SK-N-SH (cell line): Measurements from ENCODE around the gene ZNF879. TPM values are rescaled to one million over a fixed set of nuclear protein-coding genes. Genes with fewer than 3 reads are reported as not detected.

Experiments
- CTCF ChIA-PET: fragments of 300-600, 350-600 bp; formaldehyde crosslinking; extraction: SDS; loops from one replicate; lab custom pipeline; 2021; lab: Yijun Ruan, JAX
- POLR2A ChIA-PET: fragments of 350-600 bp; sonication (Branson Sonifier 250); formaldehyde crosslinking; extraction: SDS; loops from one replicate; lab custom pipeline; 2020; ENCODE audit warnings: antibody characterized with exemption, inconsistent platforms; lab: Yijun Ruan, JAX
- DNase-seq: peaks from one replicate; pipeline ENCODE4 v3.0.0; 2012
- H2AFZ ChIP-seq: fragments of 200-600 bp; sonication (generic); 2 replicates; pipeline ENCODE4 v1.8.1; 2016; ENCODE audit warnings: antibody characterized with exemption, mild to moderate bottlenecking, low read depth
- H3F3A ChIP-seq: fragments of 200-600 bp; sonication (generic); replicated peaks from 2 replicates; pipeline ENCODE3; 2016; ENCODE audit warnings: antibody characterized with exemption, mild to moderate bottlenecking; ENCODE audit not compliant: insufficient read depth
- H3K27ac ChIP-seq, 2 experiments: fragments of 200-500 bp in 1 of 2; fragments of 200-600 bp in 1 of 2; sonication (Bioruptor generic) in 1 of 2; sonication (generic), shearing (Covaris generic) in 1 of 2; 2 replicates each; pipeline versions ENCODE4 v1.5.1 to v1.6.1; 2014 to 2016; ENCODE audit warnings: low read depth in 2 of 2, inconsistent platforms in 1 of 2, low read length in 1 of 2, mild to moderate bottlenecking in 1 of 2, mixed read lengths in 1 of 2
- H3K27me3 ChIP-seq: fragments of 200-600 bp; sonication (generic), shearing (Covaris generic); 2 replicates; pipeline ENCODE4 v1.6.1; 2016; ENCODE audit warnings: mixed run types; ENCODE audit not compliant: insufficient read depth
- H3K36me3 ChIP-seq, 2 experiments: fragments of 200-500 bp in 1 of 2; fragments of 200-600 bp in 1 of 2; sonication (Bioruptor generic) in 1 of 2; sonication (generic) in 1 of 2; replicated peaks in 1 of 2; 2 replicates each; pipeline versions ENCODE3 to v1.5.1; 2014 to 2016; ENCODE audit warnings: low read length in 1 of 2, mild to moderate bottlenecking in 1 of 2; ENCODE audit not compliant: insufficient read depth in 2 of 2, control insufficient read depth in 1 of 2
- H3K4me1 ChIP-seq, 2 experiments: fragments of 200-500 bp in 1 of 2; fragments of 200-600 bp in 1 of 2; sonication (Bioruptor generic) in 1 of 2; sonication (generic), shearing (Covaris generic) in 1 of 2; 2 replicates each; pipeline versions ENCODE4 v1.5.1 to v1.6.1; 2014 to 2016; ENCODE audit warnings: low read depth in 1 of 2, low read length in 1 of 2, mixed run types in 1 of 2; ENCODE audit not compliant: insufficient read depth in 2 of 2, control insufficient read depth in 1 of 2
- H3K4me2 ChIP-seq: fragments of 200-600 bp; sonication (generic), shearing (Covaris generic); 2 replicates; pipeline ENCODE4 v1.6.1; 2017; ENCODE audit warnings: mixed run types
- H3K4me3 ChIP-seq, 2 experiments: fragments of 200-500 bp in 1 of 2; fragments of 200-600 bp in 1 of 2; sonication (Bioruptor generic) in 1 of 2; sonication (generic), shearing (Covaris generic) in 1 of 2; 2 replicates each; pipeline versions ENCODE4 v1.5.1 to v1.8.1; 2014 to 2016; ENCODE audit warnings: low read depth in 2 of 2, inconsistent platforms in 1 of 2, low read length in 1 of 2, mild to moderate bottlenecking in 1 of 2, mixed read lengths in 1 of 2, moderate library complexity in 1 of 2
- H3K79me2 ChIP-seq: fragments of 200-600 bp; sonication (generic); 2 replicates; pipeline ENCODE4 v1.8.1; 2017; ENCODE audit warnings: mild to moderate bottlenecking; ENCODE audit not compliant: insufficient read depth
- H3K9ac ChIP-seq: fragments of 200-600 bp; sonication (generic); 2 replicates; pipeline ENCODE4 v1.6.1; 2017; ENCODE audit warnings: mixed run types
- H3K9me2 ChIP-seq: fragments of 200-600 bp; sonication (generic); 2 replicates; pipeline ENCODE4 v1.6.1; 2017; ENCODE audit warnings: mixed run types
- H3K9me3 ChIP-seq: fragments of 200-600 bp; sonication (generic); 2 replicates; pipeline ENCODE4 v1.6.1; 2017; ENCODE audit warnings: mixed run types, mild to moderate bottlenecking, moderate library complexity
- H4K20me1 ChIP-seq: fragments of 200-600 bp; sonication (generic); 2 replicates; pipeline ENCODE4 v1.6.1; 2017; ENCODE audit warnings: mild to moderate bottlenecking, mixed run types; ENCODE audit not compliant: insufficient read depth
- CHD2 ChIP-seq: fragments of 150-350 bp; IDR thresholded peaks from 2 replicates; pipeline ENCODE4 v1.6.1; 2018; ENCODE audit warnings: low read length; ENCODE audit not compliant: partially characterized antibody
- CTCF ChIP-seq: fragments of 200-600 bp; sonication (generic); IDR thresholded peaks from 2 replicates; pipeline ENCODE4 v1.6.1; 2017; ENCODE audit warnings: antibody characterized with exemption, mild to moderate bottlenecking, moderate library complexity
- EZH2phosphoT487 ChIP-seq: fragments of 200-600 bp; sonication (generic); IDR thresholded peaks from 2 replicates; pipeline ENCODE4 v1.6.1; 2017; ENCODE audit warnings: low read depth, mixed run types, mild to moderate bottlenecking, antibody characterized with exemption, moderate library complexity, borderline replicate concordance
- FOSL2 ChIP-seq: IDR thresholded peaks from 2 replicates; pipeline ENCODE4 v1.4.0; 2012; ENCODE audit warnings: low read depth, mild to moderate bottlenecking, moderate library complexity, borderline replicate concordance
- FOXJ3 ChIP-seq: sonication (generic); formaldehyde crosslinking; IDR thresholded peaks from 2 replicates; pipeline ENCODE4 v1.5.1; 2020; ENCODE audit warnings: mild to moderate bottlenecking, missing genetic modification reagents
- FOXM1 ChIP-seq: IDR thresholded peaks from 2 replicates; pipeline ENCODE4 v1.4.0; 2012; ENCODE audit warnings: low read depth, mild to moderate bottlenecking
- GABPA ChIP-seq: IDR thresholded peaks from 2 replicates; pipeline ENCODE4 v1.4.0; 2012; ENCODE audit warnings: low read depth, mild to moderate bottlenecking
- IRF3 ChIP-seq: fragments of 150-350 bp; IDR thresholded peaks from 2 replicates; pipeline ENCODE4 v1.6.1; 2016; ENCODE audit warnings: mild to moderate bottlenecking, low read depth, low read length
- MAX ChIP-seq: IDR thresholded peaks from 2 replicates; pipeline ENCODE4 v1.4.0; 2012; ENCODE audit warnings: low read depth
- NFIC ChIP-seq: IDR thresholded peaks from 2 replicates; pipeline ENCODE4 v1.4.0; 2012; ENCODE audit warnings: borderline replicate concordance
- PBX3 ChIP-seq: IDR thresholded peaks from 2 replicates; pipeline ENCODE4; 2012
- POLR2AphosphoS5 ChIP-seq: IDR thresholded peaks from 2 replicates; pipeline ENCODE4 v1.6.1; 2012; ENCODE audit warnings: low read depth, low read length
- RCOR1 ChIP-seq: fragments of 150-350 bp; IDR thresholded peaks from 2 replicates; pipeline ENCODE4 v1.6.1; 2017; ENCODE audit warnings: antibody characterized with exemption, low read length
- RFX5 ChIP-seq: IDR thresholded peaks from 2 replicates; pipeline ENCODE4 v1.6.1; 2012; ENCODE audit warnings: mild to moderate bottlenecking, improper control_type of control experiment, low read length
- RXRA ChIP-seq: IDR thresholded peaks from 2 replicates; pipeline ENCODE4 v1.4.0; 2012; ENCODE audit warnings: low read depth, mild to moderate bottlenecking, borderline replicate concordance
- SMC3 ChIP-seq: IDR thresholded peaks from 2 replicates; pipeline ENCODE4 v1.6.1; 2012; ENCODE audit warnings: low read depth, low read length, improper control_type of control experiment
- TAF1 ChIP-seq: IDR thresholded peaks from 2 replicates; pipeline ENCODE4 v1.6.1; 2012; ENCODE audit warnings: low read depth, mild to moderate bottlenecking, low read length, moderate library complexity, borderline replicate concordance
- USF1 ChIP-seq: IDR thresholded peaks from 2 replicates; pipeline ENCODE4 v1.4.0; 2012; ENCODE audit warnings: low read depth, borderline replicate concordance
- ZBTB33 ChIP-seq: IDR thresholded peaks from 2 replicates; pipeline ENCODE4 v1.4.0; 2012; ENCODE audit warnings: low read depth, borderline replicate concordance
- WGBS: methylation state at CpG from one replicate; pipeline ENCODE4 v1.1.6; 2017; ENCODE audit warnings: low lambda C conversion rate; 5-methylcytosine and 5-hydroxymethylcytosine counted together
- polyA plus RNA-seq, 3 experiments: library from polyadenylated mRNA; depleted of rRNA; stranded (reverse); fragments of >200 nt; gene quantifications; 2 replicates each; pipeline ENCODE4 v1.2.3, GENCODE V29; 2012

Gene ZNF879
- polyA plus RNA-seq, 1 of the 3 experiments (the other 2 are of a cell fraction), result 0.44 TPM

DNA sequence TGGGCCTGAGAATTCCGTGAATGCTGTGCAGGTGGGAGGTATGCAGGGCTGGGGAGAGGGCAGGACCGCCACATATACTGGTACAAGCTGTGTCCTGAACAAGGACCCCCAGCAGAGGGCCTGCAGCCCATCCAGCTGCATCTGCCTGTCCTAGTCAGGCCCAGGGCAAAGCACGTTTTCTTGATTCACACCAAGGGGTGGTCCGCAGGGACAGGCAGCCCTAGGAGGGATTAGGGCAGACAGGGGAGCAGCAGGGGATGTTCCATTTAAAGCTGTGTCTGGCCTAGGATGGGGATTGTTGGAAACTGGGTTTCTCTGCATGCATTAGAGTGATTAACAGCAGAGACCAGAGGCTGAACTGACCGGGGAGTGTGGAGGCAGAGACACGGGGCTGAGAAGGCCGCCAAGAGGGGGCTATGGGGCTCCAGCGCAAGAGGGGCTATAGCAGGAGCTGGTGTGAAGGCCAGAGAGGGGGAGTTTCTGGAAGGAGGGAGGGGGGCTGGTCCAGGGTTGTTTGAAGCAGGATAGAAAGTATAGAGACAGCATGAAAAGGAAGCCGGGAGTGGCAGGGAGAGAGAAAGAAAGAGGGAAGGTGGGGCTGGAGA, 31.2 kb upstream of the ZNF879 start:
- no peaks in the 10 kb centered on the region for H3K9me3 ChIP-seq
- no peaks in the 10 kb centered on the region; a peak in 1 of 4 replicates for H3K4me1 ChIP-seq
- H3K36me3 ChIP-seq, result no peaks in the 10 kb centered on the region
- ChIA-PET POLR2A (no interaction called here), CTCF (no interaction called here)
- no peaks in the 10 kb centered on the region for H3K27me3 ChIP-seq
- WGBS, result 9% methylated on average over 6 of the region's 9 CpGs
- H3K79me2 ChIP-seq, result no peaks in the 10 kb centered on the region
- no peak for DNase-seq
- no peak overlapping the region for H2AFZ ChIP-seq
- H3K9ac ChIP-seq, result no peak overlapping the region
- no peak overlapping the region for H3K4me2 ChIP-seq
- TF ChIP-seq POLR2AphosphoS5, result no peak
- TF ChIP-seq IRF3, result no peak
- no peak for TF ChIP-seq RXRA
- TF ChIP-seq FOSL2, result no peak
- TF ChIP-seq USF1, result no peak
- TF ChIP-seq TAF1, result no peak
- TF ChIP-seq ZBTB33, result no peak
- TF ChIP-seq GABPA, result no peak
- TF ChIP-seq CHD2, result no peak
- TF ChIP-seq SMC3, result no peak
- H3K9me2 ChIP-seq, result no peaks in the 10 kb centered on the region
- H3K27ac ChIP-seq, result no peak overlapping the region
- H3K4me3 ChIP-seq, result no peak overlapping the region
- no peaks in the 10 kb centered on the region for H3F3A ChIP-seq
- H4K20me1 ChIP-seq, result no peaks in the 10 kb centered on the region

DNA sequence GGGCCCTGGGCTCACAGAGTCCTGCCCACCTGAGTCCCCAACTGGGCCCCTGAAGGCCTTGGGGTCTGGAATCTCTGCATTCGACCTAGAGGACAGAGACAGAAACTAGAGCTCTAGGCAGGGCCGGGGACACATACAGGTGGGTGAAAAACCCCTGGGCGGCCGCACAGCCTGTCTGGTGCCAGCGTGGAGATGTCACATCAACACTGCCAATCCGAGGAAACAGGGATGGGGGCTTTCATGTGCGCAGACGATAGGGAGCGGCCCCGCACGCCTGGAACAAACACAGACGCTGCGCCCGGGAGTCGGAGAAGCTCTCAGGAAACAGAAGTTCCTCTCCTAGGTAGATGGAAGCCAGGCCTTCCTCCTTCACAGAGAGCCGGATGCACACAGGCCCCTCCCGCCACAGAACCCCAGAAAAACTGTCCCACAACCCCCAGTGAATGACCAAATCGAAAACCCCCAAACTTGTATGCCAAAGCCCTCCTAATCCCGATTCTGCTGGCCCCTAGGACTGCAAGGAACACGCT, 30.3 kb upstream of the ZNF879 start:
- no peaks in the 10 kb centered on the region for H3K36me3 ChIP-seq
- WGBS, result 19% methylated on average over 12 of the region's 20 CpGs

More for the DNA sequence above, 30.3 kb upstream of the ZNF879 start:
- ChIA-PET POLR2A (no interaction called here), CTCF (no interaction called here)
- Histone ChIP-seq H3K9me3 (no peaks in the 10 kb centered on the region), H3K4me1 (no peaks in the 10 kb centered on the region; a peak in 1 of 4 replicates), H3F3A (no peaks in the 10 kb centered on the region), H3K4me2 (no peak overlapping the region), H3K27me3 (no peaks in the 10 kb centered on the region), H2AFZ (no peak overlapping the region), H3K27ac (no peak overlapping the region), H3K4me3 (no peak overlapping the region), H3K79me2 (no peaks in the 10 kb centered on the region), H4K20me1 (no peaks in the 10 kb centered on the region), H3K9me2 (no peaks in the 10 kb centered on the region), H3K9ac (no peak overlapping the region)
- DNase-seq, result no peak
- TF ChIP-seq FOXJ3 (no peak), CTCF (no peak), POLR2AphosphoS5 (no peak), RFX5 (no peak), NFIC (no peak), SMC3 (no peak), EZH2phosphoT487 (no peak), RCOR1 (no peak), RXRA (no peak), PBX3 (no peak), FOSL2 (no peak), GABPA (no peak), MAX (no peak), FOXM1 (no peak)
